Neural progenitor cell (in vitro differentiated cells): Measurements from ENCODE around the gene TMPRSS9.

Source experiments
- CTCF ChIP-seq: fragments of 200-600 bp; sonication (generic); IDR thresholded peaks from 2 replicates; pipeline ENCODE4 v1.5.1; 2017; ENCODE audit warnings: antibody characterized with exemption, mild to moderate bottlenecking
- EZH2 ChIP-seq: fragments of 200-600 bp; sonication (generic); IDR thresholded peaks from 2 replicates; pipeline ENCODE4 v1.6.1; 2017; ENCODE audit warnings: antibody characterized with exemption, mild to moderate bottlenecking, moderate library complexity
- EZH2phosphoT487 ChIP-seq: fragments of 200-600 bp; sonication (generic); IDR thresholded peaks from 2 replicates; pipeline ENCODE4 v1.6.1; 2017; ENCODE audit warnings: antibody characterized with exemption

- no peak for TF ChIP-seq CTCF
- no peak for TF ChIP-seq EZH2phosphoT487
- TF ChIP-seq EZH2, result no peak
These were observed 23.3 kb upstream of the TMPRSS9 start for GRCh38 chr19:2336528-2337328.
